Left forelimb (tissue), 1 donor: ENCODE data around the gene IQCH.

Source experiments
- DNase-seq: peaks from one replicate; pipeline ENCODE4 v3.0.0-alpha.2; 2018; ENCODE audit warnings: low spot score

IQCH gene

GRCh38 chr15:67300266-67301025 lies 45.9 kb downstream of the IQCH start:
- DNase-seq = no peak

DNA sequence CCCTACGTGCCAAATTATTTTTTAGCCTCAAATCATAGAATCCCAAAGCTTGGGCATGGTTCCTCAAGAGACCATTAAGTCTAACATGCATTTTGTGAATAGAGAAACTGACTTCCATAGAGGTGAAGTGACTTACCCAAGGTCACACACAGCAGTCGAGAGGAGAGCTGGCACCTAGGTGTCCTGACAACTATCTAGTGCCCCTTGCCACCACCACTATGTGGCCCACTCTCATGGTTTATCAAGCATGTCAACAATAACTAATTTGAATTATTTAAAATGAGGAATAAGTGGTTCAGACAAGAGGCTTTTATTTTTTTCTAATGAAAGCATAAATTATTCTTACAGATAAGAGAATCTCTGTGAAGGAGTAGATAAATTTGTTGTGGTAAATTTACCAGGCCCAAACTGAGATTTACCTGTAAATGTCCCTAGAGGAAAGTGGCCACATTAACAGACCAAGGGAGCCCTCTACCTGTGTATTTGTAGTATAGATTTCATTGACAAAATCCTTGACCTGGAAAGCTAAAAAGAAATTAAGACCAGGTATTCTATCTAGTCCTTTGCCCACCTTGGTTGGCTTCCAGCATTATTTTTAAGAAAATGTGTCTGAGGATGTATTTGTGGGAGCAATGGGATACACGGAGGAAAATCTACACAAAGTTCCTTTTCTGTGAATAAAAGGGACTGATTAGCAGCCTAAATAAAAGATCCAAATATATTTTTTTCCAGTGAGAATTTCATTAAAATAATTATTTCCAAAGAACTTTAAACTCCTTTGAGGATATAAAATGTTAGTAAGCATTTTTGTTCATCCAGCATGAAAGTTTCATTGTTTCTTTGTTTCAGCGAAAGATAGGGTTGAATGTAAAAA lies 49.1 kb downstream of the IQCH start:
- DNase-seq = no peak

DNA sequence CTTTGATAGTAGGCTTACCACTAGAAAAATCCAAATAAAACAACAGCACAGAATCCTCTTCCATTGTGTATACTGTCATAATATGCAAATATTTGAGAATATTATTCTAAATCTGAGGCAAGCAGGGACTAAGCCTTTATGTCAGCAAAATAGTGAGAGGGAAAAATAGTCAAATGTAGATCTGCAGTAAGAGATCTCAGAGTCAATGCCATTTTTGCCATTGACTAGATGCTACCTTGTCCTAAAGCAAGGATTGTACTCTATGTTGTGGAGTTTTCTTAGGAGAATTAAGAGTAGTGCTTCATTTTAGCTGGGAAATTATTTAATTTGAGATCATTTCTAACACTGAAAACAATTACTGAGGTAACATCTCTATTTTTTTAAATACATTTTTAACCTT lies 50.2 kb downstream of the IQCH start:
- DNase-seq = no peak

- no peak for DNase-seq
Observed at GRCh38 chr15:67305506-67305905, 50.9 kb downstream of the IQCH start.

- no peak for DNase-seq
Observed at GRCh38 chr15:67307156-67307555, 52.6 kb downstream of the IQCH start.

DNA sequence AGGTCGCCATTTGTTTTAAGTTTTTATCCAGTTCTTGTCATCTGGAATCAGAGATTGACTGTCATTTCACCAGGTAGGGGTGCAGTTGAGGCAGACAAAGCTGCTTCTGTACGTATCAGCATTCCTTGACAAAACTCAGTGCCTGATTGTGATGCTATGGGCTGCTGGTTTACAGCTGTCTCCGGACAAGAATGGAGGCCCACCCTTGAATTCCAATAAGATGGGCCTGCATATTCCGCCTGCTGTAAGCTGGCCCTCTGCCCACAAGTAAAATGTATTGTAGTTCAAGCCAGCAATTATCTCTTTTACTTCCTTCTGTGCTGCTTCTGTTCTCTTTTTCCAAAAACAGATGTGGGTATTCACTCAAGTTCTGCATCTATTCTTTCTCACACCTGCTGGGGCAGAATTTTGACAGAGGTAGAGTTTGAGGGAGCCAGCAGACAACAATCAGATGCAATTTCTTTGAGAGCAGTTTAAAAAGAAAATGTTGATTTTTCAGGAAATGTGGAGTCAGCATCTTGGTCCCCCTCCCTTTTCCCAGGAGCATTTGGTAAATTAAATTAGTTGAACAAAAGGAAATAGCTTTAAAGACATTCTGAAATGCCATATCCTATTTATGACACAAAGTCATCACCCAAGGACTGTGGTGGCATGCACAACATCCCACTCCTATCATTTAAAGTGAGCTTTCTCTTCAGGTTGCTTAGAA lies 53.5 kb downstream of the IQCH start:
- DNase-seq = no peak

DNA sequence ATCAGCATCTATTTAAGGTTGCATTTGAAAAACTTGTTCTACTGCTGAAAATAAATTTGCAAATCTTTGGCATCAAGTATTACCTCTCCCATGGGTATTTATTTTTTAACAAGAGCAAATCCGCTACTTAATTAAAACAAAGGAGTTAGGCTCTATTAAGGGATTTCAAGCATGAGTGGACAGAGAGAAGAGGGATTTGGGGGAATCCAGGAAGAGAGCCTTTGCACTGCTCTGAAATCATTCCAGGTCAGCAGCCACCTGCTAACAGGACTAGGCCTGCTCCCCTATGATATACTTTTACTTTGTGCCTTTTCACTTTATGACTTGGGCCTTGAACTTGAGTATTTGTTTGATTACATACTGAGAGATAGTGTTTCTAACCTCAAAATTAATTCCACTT lies 57.1 kb downstream of the IQCH start:
- no peak for DNase-seq

DNA sequence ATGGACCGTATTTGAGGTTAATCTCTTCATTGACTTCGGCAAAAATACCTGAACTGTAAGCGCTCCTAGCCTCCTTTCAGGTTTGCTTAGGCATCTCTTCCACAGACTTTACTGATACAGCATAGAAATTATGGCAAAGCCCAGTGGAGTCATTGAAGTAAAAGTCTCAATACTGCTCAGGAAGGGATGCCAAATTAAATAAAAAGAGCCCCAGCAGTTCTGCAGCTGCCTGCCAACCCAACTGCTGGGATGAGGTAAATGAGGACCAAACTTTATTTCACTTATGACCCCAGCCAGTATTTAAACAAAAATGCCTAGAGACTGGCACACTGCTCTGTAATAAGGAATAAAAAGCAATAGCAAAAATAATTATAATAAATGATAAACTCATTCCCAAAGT lies 65.4 kb downstream of the IQCH start:
- no peak for DNase-seq

DNA sequence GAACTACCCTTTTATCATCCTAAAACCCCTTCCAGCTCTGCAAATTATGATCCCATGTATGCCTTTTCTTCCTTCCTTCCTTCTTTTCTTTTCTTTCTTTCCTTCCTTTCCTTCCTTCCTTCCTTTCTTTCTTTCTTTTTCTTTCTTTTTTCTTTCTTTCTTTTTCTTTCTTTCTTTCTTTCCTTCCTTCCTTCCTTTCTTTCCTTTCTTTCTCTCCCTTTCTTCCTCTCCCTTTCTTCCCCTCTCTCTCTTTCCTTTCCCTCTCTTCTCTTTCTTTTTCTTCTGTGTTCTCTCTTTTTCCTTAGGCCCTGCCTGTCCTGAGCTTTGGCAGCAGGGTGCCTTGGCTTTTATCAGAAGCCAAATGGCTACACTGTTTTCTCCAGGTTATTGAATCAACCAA lies 66.8 kb downstream of the IQCH start:
- DNase-seq = no peak

DNA sequence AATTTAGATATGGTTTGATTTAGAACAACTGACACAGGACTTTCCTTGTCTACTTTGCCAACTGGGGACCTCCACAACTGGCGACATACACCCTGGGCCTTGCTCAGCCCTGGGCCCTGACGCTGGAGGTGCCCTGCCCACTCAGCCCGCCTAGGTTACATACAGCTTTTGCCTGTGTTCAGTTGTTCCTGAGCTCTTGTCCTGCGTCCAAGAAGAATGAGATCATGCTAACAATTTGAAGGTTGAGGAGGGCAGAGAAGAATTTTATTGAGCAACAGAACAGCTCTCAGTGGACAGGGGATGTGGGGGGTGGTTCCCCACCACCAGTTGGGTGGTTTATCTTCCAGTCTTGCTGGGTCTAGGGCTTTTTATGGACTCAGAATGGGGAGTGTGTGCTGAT lies 67.9 kb downstream of the IQCH start:
- DNase-seq = no peak

- DNase-seq = no peak
Observed at GRCh38 chr15:67327312-67327711, 72.7 kb downstream of the IQCH start.

DNA sequence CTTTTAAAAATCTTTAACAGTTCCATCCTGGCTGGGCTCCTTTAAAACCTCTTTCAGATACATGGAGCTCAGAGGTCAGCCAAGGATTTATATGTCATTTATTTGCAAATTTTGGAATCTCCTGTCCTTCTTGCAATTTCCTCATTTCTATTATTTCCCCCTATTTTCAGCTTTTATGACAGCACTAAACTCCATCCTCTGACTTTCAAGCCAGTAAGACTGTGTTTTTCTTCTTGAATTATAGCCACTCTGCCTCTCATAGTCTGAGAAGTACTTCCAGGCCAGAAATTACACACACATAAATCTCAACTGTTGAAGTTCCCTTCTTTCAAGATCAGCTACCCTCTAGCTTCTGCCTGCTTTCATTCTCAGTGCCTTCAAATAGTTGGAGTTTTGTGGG lies 73.2 kb downstream of the IQCH start:
- no peak for DNase-seq

GRCh38 chr15:67329984-67330733 lies 75.6 kb downstream of the IQCH start:
- no peak for DNase-seq

DNA sequence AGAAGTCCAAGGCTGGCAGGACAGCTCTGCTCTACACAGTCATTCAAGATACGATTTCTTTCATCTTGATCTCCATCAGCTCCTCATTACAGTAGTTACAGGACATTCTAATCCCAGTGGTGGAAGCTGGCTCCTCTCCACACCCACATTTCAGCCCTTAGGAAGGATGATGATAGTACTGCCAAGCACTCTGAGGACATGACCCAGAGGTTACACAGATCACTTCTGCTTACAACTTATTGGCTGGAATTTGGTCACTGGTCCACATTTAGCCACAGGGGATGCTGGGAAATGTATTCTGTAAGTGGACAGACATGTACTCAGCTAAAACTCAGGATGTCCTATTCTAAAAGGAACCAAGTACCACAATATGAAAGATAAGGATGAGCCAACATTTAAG lies 77.1 kb downstream of the IQCH start:
- DNase-seq = no peak

DNA sequence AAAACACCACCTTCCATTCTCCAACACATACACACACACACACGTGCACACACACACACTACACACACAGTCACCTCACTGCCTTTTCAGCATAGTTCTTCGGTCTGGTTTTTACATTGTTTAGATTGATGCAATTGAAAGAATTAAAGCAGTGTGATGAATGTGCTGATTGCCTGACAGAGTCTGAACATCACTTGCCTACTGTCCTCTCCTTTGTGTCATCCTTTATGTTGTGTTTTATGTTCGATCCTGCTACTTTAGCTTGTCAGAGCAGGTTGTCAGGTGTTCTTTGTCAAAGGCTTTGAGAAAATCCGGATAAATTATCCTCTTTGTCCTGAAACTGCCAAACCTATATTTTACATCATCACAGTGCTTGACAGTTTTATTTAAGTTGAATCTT lies 80.4 kb downstream of the IQCH start:
- no peak for DNase-seq

DNA sequence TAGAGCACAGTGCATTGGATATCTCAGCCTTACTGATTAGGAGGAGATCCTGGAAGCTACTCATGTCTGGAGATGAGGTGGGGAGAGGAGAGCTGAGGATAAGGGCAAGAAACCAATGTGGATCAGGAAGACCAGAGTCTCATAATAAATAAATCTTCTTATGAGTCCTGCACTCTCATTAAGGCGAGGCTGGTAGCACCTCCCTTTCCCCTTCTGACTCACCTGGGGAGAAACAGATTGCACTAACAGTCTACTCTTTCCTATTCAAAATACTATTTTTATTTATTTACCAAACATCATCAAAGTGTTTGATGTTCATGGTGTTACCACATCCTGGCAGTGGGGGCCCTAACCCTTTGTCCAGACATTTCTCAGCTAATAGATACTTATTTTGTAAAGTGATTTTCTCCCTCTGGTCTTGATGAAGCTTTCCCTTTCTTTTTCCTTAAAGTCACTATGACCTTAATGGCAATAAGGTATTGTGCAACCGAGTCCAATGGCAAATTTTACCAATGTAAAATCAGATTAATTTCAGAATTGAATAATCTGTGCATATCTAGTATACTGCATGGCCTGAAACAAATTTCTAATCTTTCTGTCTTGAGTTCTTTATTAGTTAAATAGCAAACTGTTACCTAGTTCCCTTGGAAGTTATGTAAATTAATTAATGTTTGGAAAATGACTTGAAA lies 81.1 kb downstream of the IQCH start:
- no peak for DNase-seq

DNA sequence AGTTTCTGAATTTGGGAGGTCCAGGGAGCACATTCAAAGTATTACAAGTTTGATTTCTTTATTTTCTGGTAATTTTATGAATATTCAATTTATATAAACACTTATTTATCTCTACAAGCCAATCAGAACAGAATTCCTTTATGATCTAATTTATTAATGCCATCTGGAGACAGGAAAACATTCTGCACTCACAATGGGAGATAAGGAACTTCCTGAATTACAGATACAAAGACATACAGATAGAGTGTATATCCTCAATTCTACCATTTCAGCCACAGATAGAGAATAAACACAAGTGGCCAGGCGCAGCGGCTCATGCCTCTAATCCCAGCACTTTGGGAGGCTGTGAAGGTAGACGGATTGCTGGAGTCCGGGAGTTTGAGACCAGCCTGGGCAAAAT lies 86.0 kb downstream of the IQCH start:
- DNase-seq = no peak

DNA sequence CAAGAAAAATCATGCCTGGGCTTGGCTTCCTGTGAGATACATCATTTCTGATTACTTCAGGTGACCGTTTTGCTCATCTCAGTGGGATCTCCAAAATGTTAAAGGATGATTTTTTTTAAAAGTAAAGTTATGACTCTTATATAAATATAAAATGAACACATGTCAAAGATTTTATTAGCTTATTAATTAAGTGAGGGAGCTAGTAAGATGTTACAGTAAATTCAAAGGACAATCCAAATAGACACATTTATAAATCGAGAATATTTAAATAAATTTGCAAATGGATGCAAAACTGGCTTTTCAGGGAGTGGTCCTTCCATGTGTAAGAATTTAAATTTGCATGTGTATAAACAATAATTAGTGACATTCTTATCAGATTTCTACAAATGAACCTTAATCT lies 87.0 kb downstream of the IQCH start:
- DNase-seq = no peak

- no peak for DNase-seq
Observed at GRCh38 chr15:67343206-67343605, 88.6 kb downstream of the IQCH start.

DNA sequence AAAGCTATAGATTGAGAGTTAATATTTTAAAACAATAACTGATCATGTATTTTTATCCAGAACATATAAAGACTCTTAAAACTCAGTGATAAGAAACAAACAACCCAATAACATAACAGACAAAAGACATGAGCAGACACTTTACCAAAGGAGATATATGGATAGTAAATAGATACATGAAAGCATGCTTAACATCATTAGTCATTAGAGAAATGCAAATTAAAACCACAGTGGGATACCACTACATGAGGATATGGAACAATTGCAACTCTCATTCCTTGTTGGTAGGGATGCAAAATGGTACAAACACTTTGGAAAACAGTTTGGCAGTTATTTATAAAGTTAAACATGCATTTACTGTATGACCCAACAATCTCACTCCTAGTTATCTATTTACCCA lies 95.0 kb downstream of the IQCH start:
- DNase-seq = no peak

- no peak for DNase-seq
Observed at GRCh38 chr15:67350042-67350441, 95.5 kb downstream of the IQCH start.

DNA sequence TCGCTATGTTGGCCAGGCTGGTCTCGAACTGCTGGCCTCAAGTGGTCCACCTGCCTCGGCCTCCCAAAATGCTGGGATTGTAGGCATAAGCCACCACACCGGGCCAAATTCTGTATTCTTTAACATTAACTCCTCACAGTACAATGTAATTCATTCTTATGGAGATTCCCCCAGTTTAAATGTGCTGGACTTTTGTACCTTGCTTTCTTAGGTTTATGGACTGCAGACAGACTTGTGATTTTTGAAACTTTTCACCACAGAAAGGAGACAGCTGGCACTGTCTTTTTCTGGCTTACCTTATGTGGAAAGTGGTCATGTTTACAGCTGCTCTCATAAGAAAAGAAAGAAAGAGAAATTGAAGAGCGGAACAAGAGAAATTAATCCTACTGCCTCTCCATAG lies 103.8 kb downstream of the IQCH start:
- no peak for DNase-seq
